Psoas muscle (tissue), 8 donors: ENCODE data around the gene KLHL40. TPM values are rescaled to one million over a fixed set of nuclear protein-coding genes. Genes with fewer than 3 reads are reported as not detected.

Source experiments
- ATAC-seq, 4 donors: fragments of 200-7000 bp; cut with Tn5 transposase; one replicate each; pipeline ENCODE4 v1.9.1; 2020; ENCODE audit warnings: moderate library complexity in 3 of 4, mild to moderate bottlenecking in 2 of 4
- DNase-seq, 2 donors: peaks; one replicate each; pipeline ENCODE4 v3.0.0-alpha.2; 2020
- H3K27ac ChIP-seq: fragments of 200-600 bp; one replicate; pipeline ENCODE4 v1.8.0; 2022
- H3K27me3 ChIP-seq, 3 donors: fragments of 200-600 bp in 1 of 3; one replicate each; pipeline versions ENCODE4 v1.6.1 to v1.8.0; 2013 to 2022; ENCODE audit warnings: low read length in 2 of 3, mild to moderate bottlenecking in 2 of 3, moderate library complexity in 1 of 3; ENCODE audit not compliant: insufficient read depth in 3 of 3
- H3K36me3 ChIP-seq, 2 donors: fragments of 200-600 bp in 1 of 2; one replicate each; pipeline versions ENCODE4 v1.6.1 to v1.8.0; 2013 to 2022; ENCODE audit warnings: low read depth in 1 of 2, mild to moderate bottlenecking in 1 of 2, moderate library complexity in 1 of 2; ENCODE audit not compliant: insufficient read depth in 1 of 2
- H3K4me1 ChIP-seq: fragments of 200-600 bp; one replicate; pipeline ENCODE4 v1.8.0; 2022
- H3K4me3 ChIP-seq: fragments of 200-600 bp; one replicate; pipeline ENCODE4 v1.8.0; 2022; ENCODE audit warnings: mild to moderate bottlenecking
- H3K9me3 ChIP-seq: fragments of 200-600 bp; one replicate; pipeline ENCODE4 v1.8.0; 2022
- WGBS, 3 donors: extraction: QIAGEN DNeasy Blood & Tissue Kit; methylation state at CpG; one replicate each; pipeline versions ENCODE4 v1.1.6 to v1.1.7; 2013; 5-methylcytosine and 5-hydroxymethylcytosine counted together
- intact Hi-C, 2 donors: fragments of 100-400 bp; cut with DNase I; formaldehyde crosslinking; loops; one replicate each; pipeline versions ENCODE4 v1.11.0 to v1.14.2; 2022
- polyA plus RNA-seq, 3 donors: library from polyadenylated mRNA; stranded (reverse); fragments of 200-250 nt; gene quantifications; one replicate each; pipeline ENCODE4 v1.2.3, GENCODE V29; 2013
- total RNA-seq, 4 donors: library from RNA; stranded (reverse); fragmentation: NEBNext Ultra II Directional in 2 of 4; extraction: Animal tissue kit (Norgen Biotek cat#: 25700) in 2 of 4; gene quantifications; one replicate each; pipeline versions ENCODE4 v1.2.1 to v1.2.4, GENCODE V29; 2021 to 2023
- TF ChIP-seq, protein P1 (sequence below): fragments of 200-600 bp; IDR thresholded peaks from one replicate; pipeline ENCODE4 v1.8.0; 2022; ENCODE audit warnings: antibody characterized with exemption
- donor health status: healthy with polysubstance abuse.
- donor health status: DM: no; HTN: no; CAD: no; lungs with moderate emphysema.
- donor health status: Bipolar disorder and iron deficiency.
- donor health status: healthy.
- donor health status: DM: yes; HTN: yes; CAD: no.
- donor health status: DM: no; HTN: no; CAD: no.
- donor health status: DM: no; HTN: no; CAD: no.
- donor health status: DM: yes; HTN: yes; CAD: no.

Gene KLHL40
- total and polyA plus RNA-seq, 7 donors = 241 to 923 (median 392) TPM

DNA sequence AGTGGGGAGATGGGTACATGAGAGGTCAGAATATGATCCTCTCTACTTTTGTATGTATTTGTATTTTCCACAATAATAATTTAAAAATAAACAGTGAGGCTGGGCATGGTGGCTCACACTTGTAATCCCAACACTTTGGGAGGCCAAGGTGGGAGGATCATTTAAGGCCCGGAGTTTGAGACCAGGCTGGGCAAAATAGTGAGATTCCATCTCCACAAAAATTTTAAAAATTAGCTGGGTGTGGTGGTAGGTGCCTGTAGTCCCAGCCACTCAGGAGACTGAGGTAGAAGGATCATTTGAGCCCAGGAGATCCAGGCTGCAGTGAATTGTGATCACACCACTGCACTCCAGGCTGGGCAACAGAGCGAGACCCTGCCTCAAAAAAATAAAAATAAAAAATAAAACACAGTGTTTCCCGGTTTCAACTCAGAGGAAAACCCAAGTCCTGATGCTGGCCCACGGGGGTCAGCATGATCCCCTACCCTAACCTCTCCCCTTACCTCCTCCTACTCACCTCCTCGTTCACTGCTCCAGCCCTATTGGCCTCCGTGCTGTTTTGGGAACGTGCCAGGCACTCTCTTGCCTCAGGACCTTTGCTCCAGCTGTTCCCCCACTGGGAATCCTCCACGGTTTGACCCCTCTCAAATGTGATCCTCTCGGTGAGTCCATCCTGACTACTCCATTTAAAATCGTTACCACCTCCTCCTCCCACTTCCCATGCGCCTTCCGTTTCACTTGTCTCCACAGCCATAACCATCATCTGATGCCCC lies 2.9 kb upstream of the KLHL40 start:
- TF ChIP-seq, protein P1, sequence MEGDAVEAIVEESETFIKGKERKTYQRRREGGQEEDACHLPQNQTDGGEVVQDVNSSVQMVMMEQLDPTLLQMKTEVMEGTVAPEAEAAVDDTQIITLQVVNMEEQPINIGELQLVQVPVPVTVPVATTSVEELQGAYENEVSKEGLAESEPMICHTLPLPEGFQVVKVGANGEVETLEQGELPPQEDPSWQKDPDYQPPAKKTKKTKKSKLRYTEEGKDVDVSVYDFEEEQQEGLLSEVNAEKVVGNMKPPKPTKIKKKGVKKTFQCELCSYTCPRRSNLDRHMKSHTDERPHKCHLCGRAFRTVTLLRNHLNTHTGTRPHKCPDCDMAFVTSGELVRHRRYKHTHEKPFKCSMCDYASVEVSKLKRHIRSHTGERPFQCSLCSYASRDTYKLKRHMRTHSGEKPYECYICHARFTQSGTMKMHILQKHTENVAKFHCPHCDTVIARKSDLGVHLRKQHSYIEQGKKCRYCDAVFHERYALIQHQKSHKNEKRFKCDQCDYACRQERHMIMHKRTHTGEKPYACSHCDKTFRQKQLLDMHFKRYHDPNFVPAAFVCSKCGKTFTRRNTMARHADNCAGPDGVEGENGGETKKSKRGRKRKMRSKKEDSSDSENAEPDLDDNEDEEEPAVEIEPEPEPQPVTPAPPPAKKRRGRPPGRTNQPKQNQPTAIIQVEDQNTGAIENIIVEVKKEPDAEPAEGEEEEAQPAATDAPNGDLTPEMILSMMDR = no peak
- Histone ChIP-seq H3K36me3 (no peaks in the 10 kb centered on the region), H3K4me1 (peaks cover 35% of the 10 kb centered on the region), H3K4me3 (peak overlapping the region; percentile 45), H3K9me3 (no peaks in the 10 kb centered on the region), H3K27ac (peak overlapping the region; percentile 98), H3K27me3 (no peaks in the 10 kb centered on the region)
- intact Hi-C loops = no loop called here
- WGBS, 3 donors = 55 to 61% (median 55%) methylated on average over 12 of the region's 12 CpGs
- no peak for ATAC-seq
- peak; percentile 19 to 66 for DNase-seq

DNA sequence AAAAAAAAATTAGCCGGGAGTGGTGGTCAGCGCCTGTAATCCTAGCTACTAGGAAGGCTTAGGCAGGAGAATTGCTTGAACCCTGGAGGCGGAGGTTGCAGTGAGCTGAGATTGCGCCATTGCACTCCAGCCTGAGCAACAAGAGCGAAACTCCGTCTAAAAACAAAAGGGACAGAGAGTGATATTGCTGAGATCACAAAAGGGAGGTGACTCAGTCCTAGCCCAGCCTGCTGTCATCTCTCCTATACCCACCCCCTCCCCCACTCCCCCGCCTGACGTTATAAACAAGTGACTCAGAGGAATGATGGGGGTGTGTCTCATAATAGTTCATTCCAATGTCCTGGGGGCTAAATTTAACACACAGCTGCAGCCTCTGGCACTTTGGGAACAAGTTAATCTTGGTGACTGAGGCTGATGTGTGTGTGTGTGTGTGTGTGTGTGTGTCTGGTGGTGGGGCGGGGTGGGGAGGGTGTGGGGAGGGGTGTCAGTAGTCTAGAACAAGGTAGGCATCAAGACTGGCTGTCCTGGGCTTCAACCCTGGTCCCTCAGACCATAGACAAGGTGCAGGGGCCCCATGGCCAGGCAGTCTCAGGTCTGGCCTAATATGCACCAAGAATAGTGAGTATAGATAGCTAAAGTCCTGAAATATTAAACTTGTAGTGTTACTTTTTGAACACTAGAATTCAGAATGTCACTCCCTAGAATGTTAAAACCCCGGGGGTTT lies 1.3 kb upstream of the KLHL40 start:
- Histone ChIP-seq H3K4me3 (peak overlapping the region; percentile 71), H3K27ac (peak overlapping the region; percentile 98), H3K9me3 (no peaks in the 10 kb centered on the region), H3K27me3 (no peaks in the 10 kb centered on the region), H3K4me1 (peaks cover 40% of the 10 kb centered on the region), H3K36me3 (peaks cover 0 to 5% of the 10 kb centered on the region in 2 donors)
- ATAC-seq = peak; percentile 72 to 80 (median 78)
- peak; percentile 87 to 91 for DNase-seq
- intact Hi-C loops = loop anchor here in 1 of 2 donors (2.0 kb wide), 1 partner anchor 17 kb away; no protein-coding TSS in a partner anchor
- TF ChIP-seq, protein P1 = no peak
- 22 to 35% (median 25%) methylated on average over 8 to 10 of the region's 10 CpGs for WGBS, 3 donors

DNA sequence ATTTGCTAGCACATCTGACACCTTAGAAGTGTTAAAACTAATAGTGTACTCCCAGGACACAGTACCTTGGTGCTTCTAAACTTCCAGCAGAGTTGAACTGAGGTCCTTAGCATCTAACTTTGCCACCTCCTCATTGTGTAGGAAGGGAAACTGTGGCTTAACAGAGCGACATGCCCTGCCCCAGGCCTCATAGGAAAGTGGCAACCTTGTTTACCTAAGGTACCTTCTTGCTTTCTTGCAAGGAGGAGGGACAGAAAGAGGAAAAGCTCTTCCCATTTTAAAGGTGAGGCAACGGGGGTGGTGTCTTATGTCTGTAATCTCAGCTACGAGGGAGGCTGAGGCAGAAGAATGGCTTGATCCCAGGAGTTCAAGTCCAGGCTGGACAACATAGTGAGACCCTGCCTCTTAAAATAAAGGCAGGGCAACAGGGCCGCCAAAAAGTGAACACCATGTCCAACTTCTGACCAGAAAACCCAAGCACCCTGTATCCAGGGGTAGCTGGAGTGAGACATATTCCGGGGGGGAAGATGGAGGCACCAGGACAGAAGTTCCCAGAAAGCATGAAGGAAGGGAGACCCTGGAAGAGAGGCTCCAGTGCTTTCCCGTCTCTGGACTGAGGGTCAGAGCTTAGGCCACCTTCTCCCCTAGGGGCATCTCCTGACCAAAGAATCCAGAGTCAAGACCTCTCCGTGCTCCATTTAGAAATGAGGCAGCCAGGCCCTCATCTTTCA lies 540 bp upstream of the KLHL40 start:
- 56 to 74% (median 60%) methylated on average over 7 of the region's 7 CpGs for WGBS, 3 donors
- Histone ChIP-seq H3K9me3 (no peaks in the 10 kb centered on the region), H3K36me3 (peaks cover 0 to 9% of the 10 kb centered on the region in 2 donors), H3K4me1 (peaks cover 46% of the 10 kb centered on the region), H3K27ac (peak overlapping the region; percentile 98), H3K4me3 (peak overlapping the region; percentile 71), H3K27me3 (no peaks in the 10 kb centered on the region)
- no peak for DNase-seq
- intact Hi-C loops = loop anchor here in 1 of 2 donors (2.0 kb wide), 1 partner anchor 16 kb away; no protein-coding TSS in a partner anchor
- TF ChIP-seq, protein P1 = no peak
- no peak for ATAC-seq

DNA sequence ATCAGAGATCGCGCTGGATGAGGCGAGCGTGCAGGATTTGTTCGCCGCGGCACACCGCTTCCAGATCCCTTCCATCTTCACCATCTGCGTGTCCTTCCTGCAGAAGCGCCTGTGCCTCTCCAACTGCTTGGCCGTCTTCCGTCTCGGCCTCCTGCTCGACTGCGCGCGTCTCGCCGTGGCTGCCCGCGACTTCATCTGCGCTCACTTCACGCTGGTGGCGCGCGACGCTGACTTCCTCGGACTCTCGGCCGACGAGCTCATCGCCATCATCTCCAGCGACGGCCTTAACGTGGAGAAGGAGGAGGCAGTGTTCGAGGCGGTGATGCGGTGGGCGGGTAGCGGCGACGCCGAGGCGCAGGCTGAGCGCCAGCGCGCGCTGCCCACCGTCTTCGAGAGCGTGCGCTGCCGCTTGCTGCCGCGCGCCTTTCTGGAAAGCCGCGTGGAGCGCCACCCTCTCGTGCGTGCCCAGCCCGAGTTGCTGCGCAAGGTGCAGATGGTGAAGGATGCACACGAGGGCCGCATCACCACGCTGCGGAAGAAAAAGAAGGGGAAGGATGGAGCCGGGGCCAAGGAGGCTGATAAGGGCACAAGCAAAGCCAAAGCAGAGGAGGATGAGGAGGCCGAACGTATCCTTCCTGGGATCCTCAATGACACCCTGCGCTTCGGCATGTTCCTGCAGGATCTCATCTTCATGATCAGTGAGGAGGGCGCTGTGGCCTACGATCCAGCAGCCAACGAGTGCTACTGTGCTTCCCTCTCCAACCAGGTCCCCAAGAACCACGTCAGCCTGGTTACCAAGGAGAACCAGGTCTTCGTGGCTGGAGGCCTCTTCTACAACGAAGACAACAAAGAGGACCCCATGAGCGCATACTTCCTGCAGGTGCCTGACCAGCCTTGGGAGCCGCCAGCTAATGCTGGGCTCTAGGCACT lies 819 bp downstream of the KLHL40 start:
- no peaks in the 10 kb centered on the region for H3K27me3 ChIP-seq
- peak overlapping the region; percentile 98 for H3K27ac ChIP-seq
- H3K4me3 ChIP-seq = peak overlapping the region; percentile 71
- H3K4me1 ChIP-seq = peaks cover 51% of the 10 kb centered on the region
- TF ChIP-seq, protein P1 = no peak
- ATAC-seq (no peak), DNase-seq (peak in 1 of 2 donors; percentile 62)
- H3K9me3 ChIP-seq = no peaks in the 10 kb centered on the region
- H3K36me3 ChIP-seq = peaks cover 0 to 18% of the 10 kb centered on the region in 2 donors
- intact Hi-C loops = loop anchor here in 1 of 2 donors (2.0 kb wide), 1 partner anchor 15 kb away; no protein-coding TSS in a partner anchor
- WGBS, 3 donors = 26 to 36% (median 36%) methylated on average over 77 to 80 of the region's 80 CpGs
